Measurements from ENCODE around the gene HIP1R.

- no peak for TF ChIP-seq EZH2 (IDR thresholded peaks at IDR 0.05; ENCODE audit: insufficient read depth, low read length)
- TF ChIP-seq, protein P1, sequence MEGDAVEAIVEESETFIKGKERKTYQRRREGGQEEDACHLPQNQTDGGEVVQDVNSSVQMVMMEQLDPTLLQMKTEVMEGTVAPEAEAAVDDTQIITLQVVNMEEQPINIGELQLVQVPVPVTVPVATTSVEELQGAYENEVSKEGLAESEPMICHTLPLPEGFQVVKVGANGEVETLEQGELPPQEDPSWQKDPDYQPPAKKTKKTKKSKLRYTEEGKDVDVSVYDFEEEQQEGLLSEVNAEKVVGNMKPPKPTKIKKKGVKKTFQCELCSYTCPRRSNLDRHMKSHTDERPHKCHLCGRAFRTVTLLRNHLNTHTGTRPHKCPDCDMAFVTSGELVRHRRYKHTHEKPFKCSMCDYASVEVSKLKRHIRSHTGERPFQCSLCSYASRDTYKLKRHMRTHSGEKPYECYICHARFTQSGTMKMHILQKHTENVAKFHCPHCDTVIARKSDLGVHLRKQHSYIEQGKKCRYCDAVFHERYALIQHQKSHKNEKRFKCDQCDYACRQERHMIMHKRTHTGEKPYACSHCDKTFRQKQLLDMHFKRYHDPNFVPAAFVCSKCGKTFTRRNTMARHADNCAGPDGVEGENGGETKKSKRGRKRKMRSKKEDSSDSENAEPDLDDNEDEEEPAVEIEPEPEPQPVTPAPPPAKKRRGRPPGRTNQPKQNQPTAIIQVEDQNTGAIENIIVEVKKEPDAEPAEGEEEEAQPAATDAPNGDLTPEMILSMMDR (IDR thresholded peaks at IDR 0.05; ENCODE audit: insufficient read depth, low read depth, low read length), result no peak
Measured at GRCh38 chr12:122867691-122868461, 32.6 kb downstream of the HIP1R start.

All from astrocyte (in vitro differentiated cells and primary cell).